ENCODE results near the gene MAP4K5. TPM values are rescaled to one million over a fixed set of nuclear protein-coding genes. Genes with fewer than 3 reads are reported as not detected.

Gene MAP4K5
- total RNA-seq (2022; extraction: Qiagen RNA extraction) = 27.6 to 37.6 TPM (median 32.6 TPM) in 5 replicates

GRCh38 chr14:50532502-50533240 is at the start of gene MAP4K5:
Gene MAP4K5 (minus strand): TSS chr14:50532569. CDS start chr14:50532049, 520 bp downstream.

GRCh38 chr14:50559990-50560930 is 27.9 kb upstream of the MAP4K5 start, which contains the start of gene ATL1:
Gene ATL1 (plus strand): TSS chr14:50560145. CDS start chr14:50560266, 121 bp downstream.

GRCh38 chr14:50396631-50397389 is 135.6 kb downstream of the MAP4K5 start, which contains the start of gene CDKL1:
Gene CDKL1 (minus strand): TSS chr14:50396881. CDS start chr14:50395868, 1,013 bp downstream.

Other genes with a start within 250 kb of the MAP4K5 start
- gene L2HGDH, start 220.3 kb downstream of the MAP4K5 start, total RNA-seq (2022; extraction: Qiagen RNA extraction) = 8.3 to 12.3 TPM (median 10.0 TPM) in 5 replicates
- 11.4 to 13.2 TPM (median 12.0 TPM) in 5 replicates for gene DMAC2L, start 220.2 kb downstream of the MAP4K5 start, total RNA-seq (2022; extraction: Qiagen RNA extraction)
- gene CDKL1, start 135.7 kb downstream of the MAP4K5 start, total RNA-seq (2022; extraction: Qiagen RNA extraction) = 6.2 to 15.7 TPM (median 7.5 TPM) in 5 replicates
- 4.6 to 7.3 TPM (median 5.5 TPM) in 5 replicates for gene ATL1, start 27.6 kb upstream of the MAP4K5 start, total RNA-seq (2022; extraction: Qiagen RNA extraction)
- 24.6 to 31.9 TPM (median 30.0 TPM) in 5 replicates for gene SAV1, start 135.7 kb upstream of the MAP4K5 start, total RNA-seq (2022; extraction: Qiagen RNA extraction)

Measured in A549 treated with Hydrocortisone at 1 μM for 4 hours (cell line).